K562 (cell line): ENCODE data around the gene GCK. TPM values are rescaled to one million over a fixed set of nuclear protein-coding genes. Genes with fewer than 3 reads are reported as not detected.

Experiments used
- CCNT2 ChIP-seq: IDR thresholded peaks from 2 replicates; pipeline ENCODE4 v1.6.1; 2011; ENCODE audit warnings: borderline replicate concordance, low read depth, mild to moderate bottlenecking, moderate library complexity, mixed read lengths, low read length; ENCODE audit not compliant: insufficient read length; ENCODE audit errors: extremely low read depth
- HDGF ChIP-seq: fragments of 450-650 bp; IDR thresholded peaks from 2 replicates; pipeline ENCODE4 v1.6.1; 2016
- KAT7 ChIP-seq: sonication (generic); formaldehyde crosslinking; IDR thresholded peaks from 2 replicates; pipeline ENCODE4 v1.8.0; 2022; ENCODE audit warnings: missing genetic modification reagents, mild to moderate bottlenecking, borderline replicate concordance
- MEIS2 ChIP-seq: fragments of 450-650 bp; IDR thresholded peaks from 2 replicates; pipeline ENCODE4 v1.6.1; 2014; ENCODE audit warnings: mild to moderate bottlenecking; ENCODE audit not compliant: partially characterized antibody
- NCOA6 ChIP-seq: fragments of 450-650 bp; IDR thresholded peaks from 2 replicates; pipeline ENCODE4 v1.6.1; 2017; ENCODE audit warnings: mild to moderate bottlenecking
- NFIX ChIP-seq: fragments of 250-450 bp; sonication (Bioruptor Pico); IDR thresholded peaks from 2 replicates; pipeline ENCODE4 v1.4.0; 2020; ENCODE audit warnings: low read depth, mild to moderate bottlenecking, moderate library complexity
- TCFL5 ChIP-seq: fragments of 250-450 bp; sonication (Bioruptor Pico); conservative IDR thresholded peaks from 2 replicates; pipeline ENCODE4 v1.6.1; 2021; ENCODE audit warnings: mild to moderate bottlenecking, moderate library complexity, matching md5 sums
- ZNF583 ChIP-seq: fragments of 250-450 bp; sonication (Bioruptor Pico); IDR thresholded peaks from 2 replicates; pipeline ENCODE4 v1.4.0; 2020
- polyA plus RNA-seq, 8 experiments: library from polyadenylated mRNA; depleted of rRNA in 4 of 8; stranded (reverse) in 5 of 8; unstranded in 3 of 8; fragments of >200 nt; fragmentation: Nextera tagmentation in 2 of 8; fragmentation: Illumina TruSeq in 1 of 8; extraction: Ambion mirVana in 2 of 8; extraction: Trizol in 1 of 8; gene quantifications; 2 replicates each; pipeline versions ENCODE4 v1.2.1 to v1.2.3, GENCODE V29; 2011 to 2014; ENCODE audit warnings: inconsistent platforms in 1 of 8, missing spikeins in 1 of 8
- total RNA-seq, 7 experiments: library from RNA; depleted of rRNA in 6 of 7; stranded (reverse); fragments of >200 nt in 6 of 7; fragmentation: Illumina TruSeq in 2 of 7; extraction: Trizol in 2 of 7; gene quantifications; 2 replicates each; pipeline versions ENCODE4 v1.2.1 to v1.2.3, GENCODE V29; 2011 to 2021; ENCODE audit warnings: low replicate concordance in 1 of 7
- TF ChIP-seq, protein P1 (sequence below): sonication (generic); formaldehyde crosslinking; IDR thresholded peaks from 2 replicates; pipeline ENCODE4 v1.8.0; 2022; ENCODE audit warnings: mild to moderate bottlenecking, missing genetic modification reagents
- TF ChIP-seq, protein P2 (sequence below): sonication (generic); formaldehyde crosslinking; IDR thresholded peaks from 2 replicates; pipeline ENCODE4 v1.8.1; 2023; ENCODE audit warnings: mild to moderate bottlenecking, missing genetic modification reagents
- TF ChIP-seq, protein P3 (sequence below): fragments of 250-450 bp; sonication (Bioruptor Pico); IDR thresholded peaks from 2 replicates; pipeline ENCODE4 v1.8.0; 2021; ENCODE audit warnings: mild to moderate bottlenecking, moderate library complexity
- TF ChIP-seq, protein P4 (sequence below): fragments of 450-650 bp; formaldehyde crosslinking; conservative IDR thresholded peaks from 2 replicates; pipeline ENCODE4 v1.4.0; 2022; ENCODE audit warnings: mild to moderate bottlenecking, missing genetic modification characterization
- TF ChIP-seq, protein P5 (sequence below), 2 experiments: IDR thresholded peaks in 1 of 2; conservative IDR thresholded peaks in 1 of 2; 2 replicates each; pipeline ENCODE4 v1.6.1; 2016; ENCODE audit warnings: low read depth in 2 of 2, mild to moderate bottlenecking in 1 of 2, missing compliant biosample characterization in 1 of 2, missing genetic modification characterization in 1 of 2, moderate library complexity in 1 of 2

The GCK gene
- total and polyA plus RNA-seq, 9 of the 15 experiments (the other 6 are each of a cell fraction or from before 2014, with no cell fraction given), result 0.11 to 0.55 (median 0.16) TPM; not detected in 3

GRCh38 chr7:44112997-44113763, 76.1 kb downstream of the GCK start (continued):
- TF ChIP-seq, protein P1, sequence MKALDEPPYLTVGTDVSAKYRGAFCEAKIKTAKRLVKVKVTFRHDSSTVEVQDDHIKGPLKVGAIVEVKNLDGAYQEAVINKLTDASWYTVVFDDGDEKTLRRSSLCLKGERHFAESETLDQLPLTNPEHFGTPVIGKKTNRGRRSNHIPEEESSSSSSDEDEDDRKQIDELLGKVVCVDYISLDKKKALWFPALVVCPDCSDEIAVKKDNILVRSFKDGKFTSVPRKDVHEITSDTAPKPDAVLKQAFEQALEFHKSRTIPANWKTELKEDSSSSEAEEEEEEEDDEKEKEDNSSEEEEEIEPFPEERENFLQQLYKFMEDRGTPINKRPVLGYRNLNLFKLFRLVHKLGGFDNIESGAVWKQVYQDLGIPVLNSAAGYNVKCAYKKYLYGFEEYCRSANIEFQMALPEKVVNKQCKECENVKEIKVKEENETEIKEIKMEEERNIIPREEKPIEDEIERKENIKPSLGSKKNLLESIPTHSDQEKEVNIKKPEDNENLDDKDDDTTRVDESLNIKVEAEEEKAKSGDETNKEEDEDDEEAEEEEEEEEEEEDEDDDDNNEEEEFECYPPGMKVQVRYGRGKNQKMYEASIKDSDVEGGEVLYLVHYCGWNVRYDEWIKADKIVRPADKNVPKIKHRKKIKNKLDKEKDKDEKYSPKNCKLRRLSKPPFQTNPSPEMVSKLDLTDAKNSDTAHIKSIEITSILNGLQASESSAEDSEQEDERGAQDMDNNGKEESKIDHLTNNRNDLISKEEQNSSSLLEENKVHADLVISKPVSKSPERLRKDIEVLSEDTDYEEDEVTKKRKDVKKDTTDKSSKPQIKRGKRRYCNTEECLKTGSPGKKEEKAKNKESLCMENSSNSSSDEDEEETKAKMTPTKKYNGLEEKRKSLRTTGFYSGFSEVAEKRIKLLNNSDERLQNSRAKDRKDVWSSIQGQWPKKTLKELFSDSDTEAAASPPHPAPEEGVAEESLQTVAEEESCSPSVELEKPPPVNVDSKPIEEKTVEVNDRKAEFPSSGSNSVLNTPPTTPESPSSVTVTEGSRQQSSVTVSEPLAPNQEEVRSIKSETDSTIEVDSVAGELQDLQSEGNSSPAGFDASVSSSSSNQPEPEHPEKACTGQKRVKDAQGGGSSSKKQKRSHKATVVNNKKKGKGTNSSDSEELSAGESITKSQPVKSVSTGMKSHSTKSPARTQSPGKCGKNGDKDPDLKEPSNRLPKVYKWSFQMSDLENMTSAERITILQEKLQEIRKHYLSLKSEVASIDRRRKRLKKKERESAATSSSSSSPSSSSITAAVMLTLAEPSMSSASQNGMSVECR (CRISPR knock-in tag), result no peak
- TF ChIP-seq MEIS2 (peak; percentile 4), NCOA6 (no peak), KAT7 (CRISPR knock-in tag) (no peak), ZNF583 (no peak), HDGF (no peak), TCFL5 (CRISPR knock-in tag) (no peak), NFIX (CRISPR knock-in tag) (no peak), CCNT2 (peak; percentile 18)
- TF ChIP-seq, protein P2, sequence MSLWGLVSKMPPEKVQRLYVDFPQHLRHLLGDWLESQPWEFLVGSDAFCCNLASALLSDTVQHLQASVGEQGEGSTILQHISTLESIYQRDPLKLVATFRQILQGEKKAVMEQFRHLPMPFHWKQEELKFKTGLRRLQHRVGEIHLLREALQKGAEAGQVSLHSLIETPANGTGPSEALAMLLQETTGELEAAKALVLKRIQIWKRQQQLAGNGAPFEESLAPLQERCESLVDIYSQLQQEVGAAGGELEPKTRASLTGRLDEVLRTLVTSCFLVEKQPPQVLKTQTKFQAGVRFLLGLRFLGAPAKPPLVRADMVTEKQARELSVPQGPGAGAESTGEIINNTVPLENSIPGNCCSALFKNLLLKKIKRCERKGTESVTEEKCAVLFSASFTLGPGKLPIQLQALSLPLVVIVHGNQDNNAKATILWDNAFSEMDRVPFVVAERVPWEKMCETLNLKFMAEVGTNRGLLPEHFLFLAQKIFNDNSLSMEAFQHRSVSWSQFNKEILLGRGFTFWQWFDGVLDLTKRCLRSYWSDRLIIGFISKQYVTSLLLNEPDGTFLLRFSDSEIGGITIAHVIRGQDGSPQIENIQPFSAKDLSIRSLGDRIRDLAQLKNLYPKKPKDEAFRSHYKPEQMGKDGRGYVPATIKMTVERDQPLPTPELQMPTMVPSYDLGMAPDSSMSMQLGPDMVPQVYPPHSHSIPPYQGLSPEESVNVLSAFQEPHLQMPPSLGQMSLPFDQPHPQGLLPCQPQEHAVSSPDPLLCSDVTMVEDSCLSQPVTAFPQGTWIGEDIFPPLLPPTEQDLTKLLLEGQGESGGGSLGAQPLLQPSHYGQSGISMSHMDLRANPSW, result no peak
- TF ChIP-seq, protein P3, sequence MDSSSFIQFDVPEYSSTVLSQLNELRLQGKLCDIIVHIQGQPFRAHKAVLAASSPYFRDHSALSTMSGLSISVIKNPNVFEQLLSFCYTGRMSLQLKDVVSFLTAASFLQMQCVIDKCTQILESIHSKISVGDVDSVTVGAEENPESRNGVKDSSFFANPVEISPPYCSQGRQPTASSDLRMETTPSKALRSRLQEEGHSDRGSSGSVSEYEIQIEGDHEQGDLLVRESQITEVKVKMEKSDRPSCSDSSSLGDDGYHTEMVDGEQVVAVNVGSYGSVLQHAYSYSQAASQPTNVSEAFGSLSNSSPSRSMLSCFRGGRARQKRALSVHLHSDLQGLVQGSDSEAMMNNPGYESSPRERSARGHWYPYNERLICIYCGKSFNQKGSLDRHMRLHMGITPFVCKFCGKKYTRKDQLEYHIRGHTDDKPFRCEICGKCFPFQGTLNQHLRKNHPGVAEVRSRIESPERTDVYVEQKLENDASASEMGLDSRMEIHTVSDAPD (CRISPR knock-in tag), result no peak
- TF ChIP-seq, protein P4, sequence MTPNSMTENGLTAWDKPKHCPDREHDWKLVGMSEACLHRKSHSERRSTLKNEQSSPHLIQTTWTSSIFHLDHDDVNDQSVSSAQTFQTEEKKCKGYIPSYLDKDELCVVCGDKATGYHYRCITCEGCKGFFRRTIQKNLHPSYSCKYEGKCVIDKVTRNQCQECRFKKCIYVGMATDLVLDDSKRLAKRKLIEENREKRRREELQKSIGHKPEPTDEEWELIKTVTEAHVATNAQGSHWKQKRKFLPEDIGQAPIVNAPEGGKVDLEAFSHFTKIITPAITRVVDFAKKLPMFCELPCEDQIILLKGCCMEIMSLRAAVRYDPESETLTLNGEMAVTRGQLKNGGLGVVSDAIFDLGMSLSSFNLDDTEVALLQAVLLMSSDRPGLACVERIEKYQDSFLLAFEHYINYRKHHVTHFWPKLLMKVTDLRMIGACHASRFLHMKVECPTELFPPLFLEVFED, result no peak
- TF ChIP-seq, protein P5, sequence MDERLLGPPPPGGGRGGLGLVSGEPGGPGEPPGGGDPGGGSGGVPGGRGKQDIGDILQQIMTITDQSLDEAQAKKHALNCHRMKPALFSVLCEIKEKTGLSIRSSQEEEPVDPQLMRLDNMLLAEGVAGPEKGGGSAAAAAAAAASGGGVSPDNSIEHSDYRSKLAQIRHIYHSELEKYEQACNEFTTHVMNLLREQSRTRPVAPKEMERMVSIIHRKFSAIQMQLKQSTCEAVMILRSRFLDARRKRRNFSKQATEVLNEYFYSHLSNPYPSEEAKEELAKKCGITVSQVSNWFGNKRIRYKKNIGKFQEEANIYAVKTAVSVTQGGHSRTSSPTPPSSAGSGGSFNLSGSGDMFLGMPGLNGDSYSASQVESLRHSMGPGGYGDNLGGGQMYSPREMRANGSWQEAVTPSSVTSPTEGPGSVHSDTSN (CRISPR knock-in tag; IDR thresholded peaks at IDR 0.05; ENCODE audit: low read depth), result no peak
- TF ChIP-seq, protein P5 (tag; conservative IDR thresholded peaks at IDR 0.05; ENCODE audit: low read depth), result no peak
- TF ChIP-seq, all 486 proteins: peak for 11
